Measurements from ENCODE around the gene MORC2.

MORC2 gene

DNA sequence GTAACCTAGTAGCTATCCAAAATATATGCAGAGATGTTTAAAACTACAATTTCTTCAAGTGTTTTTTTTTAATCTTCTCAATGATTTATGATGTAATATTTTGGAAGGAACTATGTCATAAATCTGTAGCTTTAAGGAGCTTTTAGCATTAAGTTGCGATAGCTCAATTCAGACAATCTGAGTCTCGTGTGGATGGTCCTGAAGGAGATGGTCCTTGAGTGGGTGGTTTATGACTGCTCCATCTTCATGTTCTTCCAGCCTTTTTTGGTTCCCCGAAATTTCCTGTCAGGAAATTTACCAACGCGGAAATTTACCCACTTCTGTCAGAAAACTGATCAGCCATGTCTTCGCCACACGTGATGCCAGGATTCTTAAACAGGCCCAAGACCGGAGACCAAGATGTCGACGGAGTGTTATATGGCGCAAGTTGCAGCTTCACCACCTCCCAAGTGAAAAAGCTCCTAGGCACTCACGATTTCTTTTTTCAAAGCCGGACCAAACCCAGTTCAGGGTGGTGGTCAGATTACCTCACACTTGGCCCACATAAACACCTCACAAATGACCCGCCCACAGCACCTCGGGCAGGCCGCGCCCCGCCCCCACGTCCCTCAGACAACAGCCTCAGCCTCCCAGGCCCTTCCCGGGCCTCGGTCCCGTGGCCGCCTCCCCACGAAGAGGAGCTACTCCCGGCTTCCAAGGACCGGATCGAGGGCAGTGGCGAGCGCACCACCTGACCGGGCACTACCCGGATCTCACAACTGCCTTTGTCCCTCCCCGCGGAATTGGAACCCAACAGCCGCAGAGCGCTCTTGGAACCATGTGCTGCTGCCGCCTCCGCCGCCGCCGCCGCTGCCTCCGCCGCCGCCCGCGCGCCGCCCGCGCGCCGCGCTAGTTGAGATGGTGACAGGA lies at the start of gene MORC2:
TSS of gene MORC2 (minus strand) at position 760 of the 909 bp plus-strand sequence. CDS start 885 bp downstream, outside the sequence.
- DNase-seq: peak; percentile 48

GRCh38 chr22:31005535-31005934 lies 37.0 kb upstream of the MORC2 start:
- no peak for DNase-seq

GRCh38 chr22:31001124-31001770 lies 32.7 kb upstream of the MORC2 start:
- no peak for DNase-seq

- DNase-seq: no peak
Observed at GRCh38 chr22:30998329-30998728, 29.8 kb upstream of the MORC2 start.

GRCh38 chr22:30996462-30996861 lies 27.9 kb upstream of the MORC2 start:
- no peak for DNase-seq

GRCh38 chr22:30994960-30995359 lies 26.4 kb upstream of the MORC2 start:
- DNase-seq: no peak

GRCh38 chr22:30992565-30992964 lies 24.0 kb upstream of the MORC2 start:
- no peak for DNase-seq

GRCh38 chr22:30990690-30991089 lies 22.1 kb upstream of the MORC2 start:
- no peak for DNase-seq

DNA sequence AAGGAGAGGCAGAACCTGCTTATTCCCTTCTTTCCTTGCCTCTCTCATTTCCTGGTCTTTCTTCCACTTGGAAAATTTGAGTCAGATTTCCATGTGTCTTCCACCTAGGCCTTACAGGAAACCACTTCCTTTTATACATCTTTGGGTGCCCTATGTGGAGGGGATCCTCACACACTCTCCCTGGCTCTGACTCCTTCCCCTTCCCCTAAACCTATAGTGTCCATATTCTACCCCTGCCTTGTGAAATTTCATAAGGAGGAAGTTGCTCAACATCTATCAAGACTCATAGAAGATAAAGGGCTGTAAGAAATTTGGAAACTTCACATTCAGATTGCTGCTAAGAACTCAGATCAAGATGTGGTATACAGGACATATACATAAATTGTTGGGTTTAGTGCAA lies 20.9 kb upstream of the MORC2 start:
- no peak for DNase-seq

DNA sequence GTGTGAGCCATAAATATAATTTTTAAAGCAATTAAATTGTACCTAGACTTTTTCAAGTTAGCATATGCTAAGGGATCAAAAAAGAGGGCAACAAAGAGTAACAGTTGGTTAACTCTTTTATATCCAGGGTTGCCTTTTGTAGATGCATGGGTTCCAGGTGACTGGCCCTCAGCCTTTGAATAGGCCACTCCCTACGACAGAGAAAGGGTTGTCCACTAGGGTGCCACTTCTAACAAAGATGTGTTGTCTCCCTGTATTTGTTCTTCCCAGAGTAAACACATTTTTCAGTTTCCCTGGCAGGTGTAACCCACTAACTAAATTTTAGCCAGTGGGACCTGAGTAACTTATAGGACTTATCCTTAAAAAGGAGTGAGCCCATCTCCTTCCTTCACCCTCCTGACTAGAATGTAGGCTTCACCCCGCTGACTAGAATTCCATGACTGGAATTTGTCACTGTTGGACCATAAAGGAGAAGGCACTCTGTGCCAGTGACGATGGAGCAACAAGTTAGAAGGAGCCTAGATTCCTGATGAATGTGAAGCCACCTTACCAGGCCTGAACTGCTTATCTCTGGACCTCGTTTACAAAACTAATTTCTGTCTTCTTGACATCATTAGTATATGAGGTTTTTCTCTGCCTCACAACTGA lies 17.1 kb upstream of the MORC2 start:
- peak; percentile 15 for DNase-seq

- DNase-seq: no peak
Observed at GRCh38 chr22:30984317-30984716, 15.7 kb upstream of the MORC2 start.

- DNase-seq: no peak
Observed at GRCh38 chr22:30982512-30982911, 13.9 kb upstream of the MORC2 start.

DNA sequence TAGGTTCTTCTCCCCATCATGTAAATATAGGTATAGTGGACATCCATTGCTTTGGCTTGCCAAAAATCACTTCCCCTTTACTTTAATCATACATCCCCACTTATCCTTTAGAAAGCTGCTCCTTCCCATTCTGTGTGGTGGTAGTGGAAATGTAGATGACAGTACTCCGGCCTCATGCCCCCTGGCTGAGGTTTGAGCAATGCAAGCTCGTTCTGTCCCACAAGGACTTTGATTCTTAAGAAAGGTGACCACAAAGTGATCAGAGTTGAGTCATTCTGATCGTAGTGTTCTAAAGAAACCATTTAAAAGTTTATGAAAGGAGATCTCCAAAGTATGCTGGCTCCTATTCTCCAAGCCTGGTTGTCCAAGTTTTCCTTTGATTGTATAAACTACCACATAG lies 11.4 kb upstream of the MORC2 start:
- DNase-seq: no peak

- DNase-seq: no peak
Observed at GRCh38 chr22:30978304-30978962, 9.9 kb upstream of the MORC2 start.

DNA sequence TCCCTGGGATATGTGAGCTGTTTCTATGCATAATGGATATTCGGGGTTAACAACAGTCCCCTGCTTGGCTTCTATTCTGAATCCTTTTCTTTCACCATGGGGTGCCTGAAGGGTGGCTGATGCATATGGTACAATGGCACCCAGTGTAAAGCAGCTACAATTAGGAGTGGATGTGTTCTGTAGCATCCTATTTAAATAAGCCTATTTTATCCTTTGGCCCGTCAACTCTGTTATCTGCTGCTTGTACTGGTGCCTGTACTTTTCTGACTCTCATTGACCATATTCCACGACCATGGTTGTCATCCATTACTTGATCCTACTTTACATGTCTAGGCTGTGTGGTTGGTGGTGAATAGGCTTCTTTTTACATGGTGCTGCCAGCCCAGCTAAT lies 1.8 kb upstream of the MORC2 start:
- DNase-seq: no peak

- no peak for DNase-seq
Observed at GRCh38 chr22:30969532-30970355, 1.2 kb upstream of the MORC2 start.

GRCh38 chr22:30968924-30969531 lies 454 bp upstream of the MORC2 start, which contains the start of gene TUG1:
TUG1 (plus strand) TSS chr22:30969265.
- DNase-seq: peak; percentile 95

- DNase-seq: no peak
Observed at GRCh38 chr22:30964858-30965257, 3.7 kb downstream of the MORC2 start.

DNA sequence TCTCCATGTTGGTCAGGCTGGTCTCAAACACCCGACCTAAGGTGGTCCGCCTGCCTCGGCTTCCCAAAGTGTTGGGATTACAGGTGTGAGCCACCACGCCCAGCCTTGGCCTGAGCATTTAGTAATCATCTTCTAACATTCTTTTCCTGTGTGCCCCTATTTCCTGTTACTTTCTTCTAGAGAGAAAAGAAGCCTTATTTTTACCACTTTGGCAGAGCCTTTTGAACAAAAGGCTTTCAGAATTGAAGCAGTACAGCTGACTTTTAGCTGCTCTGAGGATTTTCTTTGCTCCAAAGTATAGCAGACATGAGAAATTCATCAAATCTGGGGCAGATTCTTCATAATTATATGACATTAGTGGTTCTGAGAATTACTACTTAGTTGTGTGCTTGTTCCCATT lies 13.4 kb downstream of the MORC2 start:
- DNase-seq: no peak

DNA sequence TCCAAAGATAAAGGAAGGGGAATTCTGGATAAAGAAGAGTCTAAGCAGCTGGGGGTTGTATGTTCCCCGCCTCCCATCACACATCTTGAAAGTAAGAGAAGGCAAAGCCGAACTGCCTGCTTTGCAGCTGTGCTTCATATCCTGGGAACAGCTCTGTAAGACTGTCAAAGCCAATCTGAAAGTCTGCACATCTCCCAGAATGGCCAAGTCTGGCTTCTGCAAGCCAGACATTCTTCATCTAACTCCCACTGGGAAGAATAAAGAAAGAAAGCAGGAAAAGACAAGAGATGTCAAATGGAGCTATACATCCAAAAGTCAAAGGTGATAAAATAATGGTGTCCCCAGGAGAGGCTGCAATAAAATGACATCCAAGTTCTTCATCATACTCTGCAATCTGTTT lies 15.4 kb downstream of the MORC2 start:
- DNase-seq: no peak

GRCh38 chr22:30949934-30950660 lies 18.5 kb downstream of the MORC2 start:
- no peak for DNase-seq
